CD4-positive, alpha-beta T cell treated with Interferon gamma for 1 hour (primary cell): ENCODE data around the gene KMT2C.

Experiments
- DNase-seq: peaks from one replicate; pipeline ENCODE4 v3.0.0-alpha.2; 2020

KMT2C gene

GRCh38 chr7:152180587-152180986 lies 255.2 kb downstream of the KMT2C start:
- no peak for DNase-seq

DNA sequence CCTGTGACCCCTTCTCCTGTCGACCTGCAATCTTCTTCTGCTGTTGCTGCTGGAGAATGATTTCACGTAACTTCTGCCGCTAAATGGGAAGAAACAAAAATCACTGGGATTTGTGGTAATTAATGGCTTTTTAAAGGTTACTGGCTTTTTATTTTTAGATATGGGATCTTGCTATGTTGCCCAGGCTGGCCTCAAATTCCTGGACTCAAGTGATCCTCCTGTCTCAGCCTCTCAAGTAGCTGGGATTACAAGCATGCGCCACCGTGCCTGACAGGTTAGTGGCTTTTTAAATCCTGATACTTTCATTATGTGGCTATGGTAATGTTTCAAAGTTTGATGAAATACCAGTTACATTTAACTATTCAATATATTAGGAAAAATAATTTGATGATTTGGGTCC lies 255.8 kb downstream of the KMT2C start:
- DNase-seq = no peak

GRCh38 chr7:152178405-152179058 lies 257.3 kb downstream of the KMT2C start:
- DNase-seq = no peak

GRCh38 chr7:152177681-152178404 lies 258.0 kb downstream of the KMT2C start:
- DNase-seq = no peak

GRCh38 chr7:152176797-152177196 lies 259.0 kb downstream of the KMT2C start:
- DNase-seq = no peak

DNA sequence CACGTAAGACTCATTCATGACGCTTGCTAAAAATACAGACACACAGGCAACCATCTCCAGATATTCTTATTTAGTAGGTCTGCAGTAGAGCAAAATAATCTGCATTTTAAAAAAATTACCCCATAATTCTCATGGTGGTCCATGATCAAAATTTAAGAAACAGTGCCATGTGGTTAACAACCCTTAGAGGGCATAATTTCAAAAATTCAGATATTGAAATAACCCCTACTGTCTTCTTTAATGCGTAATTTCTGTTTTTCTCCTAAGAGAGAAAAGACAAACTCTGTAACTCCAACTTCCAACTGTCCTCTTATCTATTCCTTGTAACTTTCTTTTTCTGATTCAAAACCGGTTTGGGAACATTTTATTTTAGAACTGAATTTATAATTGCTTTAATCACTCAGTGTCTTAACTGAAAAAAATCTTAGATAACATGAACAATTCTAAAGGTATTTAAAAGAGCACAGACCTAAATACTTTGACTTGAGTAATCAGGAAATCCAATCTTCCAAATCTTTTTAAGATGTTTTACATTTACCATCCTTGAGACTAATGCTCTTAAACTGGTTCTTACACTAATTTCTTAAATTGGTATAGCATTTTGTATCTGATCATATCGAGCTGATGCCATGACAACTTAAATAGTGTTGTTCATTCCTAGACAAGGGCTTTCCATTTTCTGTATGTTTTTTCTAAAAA lies 262.3 kb downstream of the KMT2C start:
- no peak for DNase-seq

- no peak for DNase-seq
Observed at GRCh38 chr7:152162287-152162686, 273.5 kb downstream of the KMT2C start.

- DNase-seq = no peak
Observed at GRCh38 chr7:152161171-152161570, 274.6 kb downstream of the KMT2C start.

GRCh38 chr7:152158801-152159587 lies 276.8 kb downstream of the KMT2C start:
- DNase-seq = peak; percentile 30

- DNase-seq = no peak
Observed at GRCh38 chr7:152152267-152152666, 283.5 kb downstream of the KMT2C start.

- DNase-seq = no peak
Observed at GRCh38 chr7:152149363-152149762, 286.4 kb downstream of the KMT2C start.

DNA sequence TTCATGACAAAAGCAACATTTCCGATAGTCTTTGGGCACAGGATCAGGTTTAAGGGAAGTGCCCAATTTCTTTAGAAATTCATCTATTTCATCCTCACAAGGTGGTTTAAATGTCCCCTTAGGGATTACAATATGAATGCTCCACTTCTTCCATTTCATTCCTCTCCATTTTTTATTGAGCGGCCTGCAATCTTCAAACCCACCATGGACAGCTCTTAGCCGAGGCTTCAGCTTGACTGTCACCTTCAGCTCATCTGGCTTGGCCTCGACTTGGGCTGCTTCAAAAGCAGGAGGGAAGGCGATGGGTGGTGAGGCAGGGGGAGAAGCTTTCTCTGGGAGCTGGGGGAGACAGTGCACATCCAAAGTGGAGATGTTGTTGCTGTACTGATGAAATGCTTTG lies 287.1 kb downstream of the KMT2C start:
- no peak for DNase-seq

DNA sequence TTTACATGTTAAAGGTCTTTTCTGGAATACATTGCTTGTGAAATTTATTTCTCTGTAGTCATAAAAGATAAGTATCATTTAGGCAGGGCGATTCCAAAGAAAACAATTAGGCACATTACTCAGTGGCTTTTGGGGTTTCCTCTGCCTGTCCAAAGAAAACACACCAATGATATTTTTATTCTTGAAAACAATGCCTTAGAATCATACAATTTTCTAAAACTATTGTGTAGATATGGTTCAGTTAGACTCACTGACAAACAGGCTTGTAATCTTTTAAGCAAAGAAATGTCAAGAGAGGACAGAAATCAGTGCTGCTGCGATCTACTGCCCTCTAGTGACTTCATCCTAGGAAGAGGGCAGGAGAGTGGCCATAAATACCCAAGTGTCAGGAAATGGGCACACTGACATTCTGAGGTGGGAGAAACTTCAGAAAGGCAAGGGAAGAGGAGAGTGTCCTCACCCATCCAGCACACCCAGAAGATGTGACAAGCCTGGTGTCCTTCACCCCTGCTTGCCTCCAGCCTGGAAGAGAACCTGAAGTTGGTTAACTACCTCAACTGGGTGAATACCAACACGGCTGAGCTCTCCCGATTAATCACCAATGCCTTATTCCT lies 289.8 kb downstream of the KMT2C start:
- no peak for DNase-seq

GRCh38 chr7:152144557-152145245 lies 291.1 kb downstream of the KMT2C start:
- DNase-seq = peak; percentile 22

- DNase-seq = no peak
Observed at GRCh38 chr7:152142976-152143595, 292.7 kb downstream of the KMT2C start.

GRCh38 chr7:152140560-152140959 lies 295.2 kb downstream of the KMT2C start:
- DNase-seq = no peak

GRCh38 chr7:152140067-152140466 lies 295.7 kb downstream of the KMT2C start:
- no peak for DNase-seq

DNA sequence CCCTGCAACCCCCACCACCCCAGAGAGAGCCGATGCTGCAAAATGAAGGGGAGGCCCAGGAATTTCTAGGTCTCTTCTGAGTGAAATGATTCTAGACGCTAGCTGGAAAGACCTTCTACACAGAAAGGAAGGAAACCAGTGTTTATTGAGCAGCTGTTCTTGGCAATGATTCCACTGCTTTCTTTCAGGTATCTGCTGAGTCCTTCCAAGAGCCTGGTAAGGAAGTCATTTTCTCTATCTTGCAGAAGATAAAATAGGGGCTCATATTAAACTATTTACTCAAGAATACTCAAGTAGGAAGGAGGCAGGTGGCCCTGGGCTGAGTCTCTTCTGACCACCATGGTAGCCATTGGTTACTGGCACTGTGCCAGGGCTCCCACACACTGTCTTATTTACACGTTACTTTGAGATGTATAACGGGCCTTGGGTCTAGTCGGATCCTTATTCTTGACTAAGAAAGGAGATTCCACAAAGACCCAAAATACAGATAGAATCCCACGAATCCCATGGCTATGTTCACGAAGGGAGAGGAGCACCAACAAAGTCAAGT lies 298.3 kb downstream of the KMT2C start:
- no peak for DNase-seq

DNA sequence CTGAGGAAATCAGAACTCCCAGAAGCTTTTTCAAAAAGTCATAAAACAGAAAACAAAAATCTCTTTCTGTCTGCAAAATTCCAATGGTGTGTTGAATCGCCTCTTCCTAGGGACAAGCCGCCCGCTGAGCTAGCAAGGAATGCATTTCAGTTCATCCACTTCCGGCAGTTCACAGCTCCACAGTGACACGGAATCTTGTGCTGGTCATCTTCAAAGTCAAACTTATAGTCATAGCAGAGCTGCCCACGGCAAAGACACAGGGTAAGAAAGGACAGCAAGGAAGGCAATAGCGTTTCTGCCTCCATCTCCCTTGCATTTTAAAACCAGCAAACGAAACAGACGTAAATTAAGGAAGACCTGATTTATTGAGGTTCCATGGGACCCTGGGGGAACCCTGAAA lies 299.1 kb downstream of the KMT2C start:
- no peak for DNase-seq

DNA sequence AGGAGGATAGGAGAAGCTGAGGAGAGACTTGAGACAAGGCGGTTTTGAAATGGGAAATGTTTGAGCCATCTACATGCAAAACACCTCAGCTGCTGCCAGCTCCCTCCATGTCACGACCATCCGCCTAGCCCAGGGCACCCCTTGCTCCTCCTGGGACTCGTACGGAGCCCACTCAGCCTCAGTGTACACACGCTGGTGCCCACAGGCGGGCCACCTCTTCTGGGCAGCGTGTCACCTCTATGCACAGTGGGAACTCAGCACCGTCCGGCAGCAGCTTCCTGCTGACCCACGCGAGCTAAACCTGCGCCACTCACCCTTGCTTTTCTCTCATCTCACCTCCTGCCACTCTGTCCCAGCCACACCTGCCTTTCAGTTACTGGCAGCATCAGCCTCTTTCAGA lies 302.0 kb downstream of the KMT2C start:
- no peak for DNase-seq

DNA sequence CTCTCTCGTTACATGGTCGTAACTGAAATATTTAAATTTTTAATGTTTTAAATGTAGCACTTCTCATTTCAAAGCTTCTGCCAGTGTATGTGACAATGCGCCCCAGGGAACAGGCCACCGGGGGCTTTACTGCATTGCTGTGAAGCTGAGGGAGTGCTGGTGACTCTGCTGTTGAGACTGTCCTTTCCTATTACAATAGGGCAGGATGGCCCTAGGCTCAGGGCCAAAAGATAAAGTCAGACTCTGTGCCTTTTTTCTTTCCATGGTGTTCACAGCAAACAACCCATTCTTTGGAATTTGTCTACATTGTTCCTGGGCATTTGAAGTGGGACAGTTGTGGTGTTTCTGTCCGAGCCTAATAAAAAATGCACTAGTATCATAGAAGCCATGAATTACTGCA lies 303.0 kb downstream of the KMT2C start:
- DNase-seq = no peak
